ENCODE results near the gene VPS13D. TPM values are rescaled to one million over a fixed set of nuclear protein-coding genes. Genes with fewer than 3 reads are reported as not detected.

VPS13D gene
- total and polyA plus RNA-seq, 10 of the 15 experiments (the other 5 are each of a cell fraction or from before 2014, with no cell fraction given): 1.4 to 16.9 (median 8.5) TPM

- TF ChIP-seq ATF7 (IDR thresholded peaks at IDR 0.05; ENCODE audit: low read depth) (no peak), ZBED1 (IDR thresholded peaks at IDR 0.05; ENCODE audit: borderline replicate concordance) (no peak), MEF2B (IDR thresholded peaks at IDR 0.05; ENCODE audit: partially characterized antibody, poor library complexity, severe bottlenecking) (no peak), STAT3 (IDR thresholded peaks at IDR 0.05; ENCODE audit: low read depth, low read length) (no peak), POLR2AphosphoS2 (IDR thresholded peaks at IDR 0.05; ENCODE audit: low read depth, low read length) (no peak)
- ChIA-PET CTCF (interaction anchor here (1.1 to 1.6 kb wide), 4 partner anchors 10 to 218 kb away, joined by 3 read pairs; no protein-coding TSS in a partner anchor), POLR2A (no interaction called here)
Observed at GRCh38 chr1:12402159-12402673, 172.4 kb downstream of the VPS13D start.

GRCh38 chr1:12402842-12403241 is 173.0 kb downstream of the VPS13D start:
- Histone ChIP-seq H3K27me3 (replicated peaks in 1 of 2; ENCODE audit: control insufficient read depth in 2 of 2, insufficient read depth in 2 of 2, low read length in 1 of 2) (no peaks in the 10 kb centered on the region), H3K79me2 (ENCODE audit: control insufficient read depth, insufficient read depth, low read length) (no peaks in the 10 kb centered on the region), H3K9ac (ENCODE audit: control insufficient read depth, insufficient read depth, low read length) (no peak overlapping the region), H3K36me3 (ENCODE audit: control insufficient read depth in 2 of 2, insufficient read depth in 2 of 2, low read length in 1 of 2) (peaks cover 1 to 14% of the 10 kb centered on the region in 2 experiments), H2AFZ (ENCODE audit: control insufficient read depth, low read depth, low read length) (no peak overlapping the region), H3K4me2 (ENCODE audit: control insufficient read depth, insufficient read depth) (no peak overlapping the region), H4K20me1 (ENCODE audit: control insufficient read depth, insufficient read depth) (no peaks in the 10 kb centered on the region), H3K27ac (ENCODE audit: control insufficient read depth, insufficient read depth) (no peak overlapping the region), H3K9me3 (replicated peaks; ENCODE audit: control insufficient read depth, insufficient read depth, low read length) (no peaks in the 10 kb centered on the region), H3K4me1 (ENCODE audit: control insufficient read depth, insufficient read depth, low read length) (no peaks in the 10 kb centered on the region), H3K4me3 (no peak overlapping the region)
- WGBS (ENCODE audit: insufficient coverage, insufficient replicate concordance, low lambda C conversion rate, missing lambda C conversion rate): 100% methylated on average over 1 of the region's 1 CpG
- SMC1A ChIA-PET (ENCODE audit: uncharacterized antibody, unreplicated experiment): interaction anchor here (1.7 kb wide), 1 partner anchor 20 kb away, joined by 6 read pairs; no protein-coding TSS in a partner anchor
- in situ Hi-C loops (cut with MboI): no loop called here
- POLR2A ChIA-PET: no interaction called here
- no peak for ATAC-seq
- CTCF ChIA-PET: interaction anchor here (1.1 kb wide), 1 partner anchor 13 kb away, joined by 3 read pairs; no protein-coding TSS in a partner anchor
- TF ChIP-seq ZBED1 (IDR thresholded peaks at IDR 0.05; ENCODE audit: borderline replicate concordance): no peak
- TF ChIP-seq NR2F1 (conservative IDR thresholded peaks at IDR 0.05): no peak
- no peak for TF ChIP-seq STAT1 (conservative IDR thresholded peaks at IDR 0.05)
- no peak for TF ChIP-seq IRF4 (IDR thresholded peaks at IDR 0.05; ENCODE audit: low read depth, low read length)
- no TSS peak for BruUV-seq (replicated peaks)
- RAD21 ChIA-PET (ENCODE audit: unreplicated experiment): no interaction called here
- intact Hi-C loops (cut with micrococcal nuclease; ENCODE audit: unreplicated experiment): no loop called here
- no peak for DNase-seq (ENCODE audit: low read depth, low spot score)
- no peak for FAIRE-seq

More at GRCh38 chr1:12402159-12402673, 172.4 kb downstream of the VPS13D start:
- Histone ChIP-seq H3K4me1 (ENCODE audit: control insufficient read depth, insufficient read depth, low read length) (no peaks in the 10 kb centered on the region), H3K36me3 (ENCODE audit: control insufficient read depth in 2 of 2, insufficient read depth in 2 of 2, low read length in 1 of 2) (peaks cover 1 to 14% of the 10 kb centered on the region in 2 experiments), H3K9ac (ENCODE audit: control insufficient read depth, insufficient read depth, low read length) (no peak overlapping the region), H2AFZ (ENCODE audit: control insufficient read depth, low read depth, low read length) (no peak overlapping the region), H3K4me3 (no peak overlapping the region), H3K79me2 (ENCODE audit: control insufficient read depth, insufficient read depth, low read length) (no peaks in the 10 kb centered on the region), H3K27ac (ENCODE audit: control insufficient read depth, insufficient read depth) (no peak overlapping the region), H4K20me1 (ENCODE audit: control insufficient read depth, insufficient read depth) (no peaks in the 10 kb centered on the region), H3K4me2 (ENCODE audit: control insufficient read depth, insufficient read depth) (no peak overlapping the region), H3K9me3 (replicated peaks; ENCODE audit: control insufficient read depth, insufficient read depth, low read length) (no peaks in the 10 kb centered on the region), H3K27me3 (replicated peaks in 1 of 2; ENCODE audit: control insufficient read depth in 2 of 2, insufficient read depth in 2 of 2, low read length in 1 of 2) (no peaks in the 10 kb centered on the region)
- FAIRE-seq (no peak), ATAC-seq (no peak), DNase-seq (ENCODE audit: low read depth, low spot score) (no peak)
- in situ Hi-C loops (cut with MboI) (no loop called here), intact Hi-C loops (cut with micrococcal nuclease; ENCODE audit: unreplicated experiment) (no loop called here)
- ChIA-PET RAD21 (ENCODE audit: unreplicated experiment) (no interaction called here), SMC1A (ENCODE audit: uncharacterized antibody, unreplicated experiment) (interaction anchor here (0.7 to 1.7 kb wide), 3 partner anchors 21 to 117 kb away, joined by 3 to 6 read pairs (median 3); no protein-coding TSS in a partner anchor)
- WGBS (ENCODE audit: insufficient coverage, insufficient replicate concordance, low lambda C conversion rate, missing lambda C conversion rate): 82% methylated on average over 3 of the region's 3 CpGs
- no TSS peak for BruUV-seq (replicated peaks)
